Measurements from ENCODE around the gene DLX2. TPM values are rescaled to one million over a fixed set of nuclear protein-coding genes. Genes with fewer than 3 reads are reported as not detected.

DLX2 gene
- 0.20 TPM in 1 of 2 replicates, not detected in the other for total RNA-seq

DNA sequence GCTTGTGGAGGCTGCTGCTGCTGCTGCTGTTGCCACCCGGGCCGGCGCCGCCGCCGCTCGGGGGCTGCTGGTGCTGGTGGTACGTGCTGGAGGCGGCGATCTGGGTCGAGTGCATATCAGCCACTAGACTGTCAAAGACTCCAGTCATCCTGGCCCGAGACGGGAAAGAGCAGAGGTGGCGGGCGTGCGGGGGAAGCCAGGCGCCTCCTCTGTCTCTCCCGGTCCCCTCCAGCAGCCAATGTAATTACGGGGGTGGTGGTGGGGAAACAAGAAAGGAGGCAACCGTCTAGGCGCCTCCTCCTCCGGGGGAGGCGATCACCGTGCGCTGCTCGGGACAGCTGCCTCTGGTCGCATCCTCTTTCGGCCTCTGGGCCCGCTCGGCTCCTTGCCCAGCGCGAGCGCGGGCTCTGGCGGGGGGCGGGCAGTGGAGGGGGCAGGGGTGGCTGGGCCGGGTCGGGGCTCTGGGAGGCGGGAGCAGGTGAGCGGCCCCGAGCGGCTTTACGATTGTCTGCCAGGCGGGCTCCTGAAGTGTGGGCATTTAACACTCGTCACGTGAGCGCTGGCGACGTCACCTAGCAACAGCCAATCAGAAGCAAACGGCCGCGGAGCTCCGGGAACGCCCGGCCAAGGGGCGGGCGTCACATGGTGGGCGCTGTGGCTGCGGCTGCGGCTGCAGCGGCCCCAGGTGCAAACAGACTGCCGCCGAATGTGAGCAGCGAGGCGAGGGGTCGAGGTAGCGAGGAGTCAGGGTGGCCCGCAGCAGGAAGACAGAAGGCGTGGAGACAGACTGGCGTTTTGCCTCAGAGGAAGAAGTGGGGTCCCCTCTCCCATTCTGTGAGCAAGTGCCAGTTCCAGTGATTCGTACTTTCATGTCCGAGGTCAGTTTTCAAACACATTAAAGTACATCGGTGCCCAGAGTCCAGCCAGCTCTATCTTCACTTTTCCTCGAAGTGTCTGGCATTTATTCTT is at the start of gene DLX2:
Gene DLX2, minus strand, starts transcription at position 510 of the 969 bp plus-strand sequence. Its CDS starts 362 bp downstream, at position 148.

DNA sequence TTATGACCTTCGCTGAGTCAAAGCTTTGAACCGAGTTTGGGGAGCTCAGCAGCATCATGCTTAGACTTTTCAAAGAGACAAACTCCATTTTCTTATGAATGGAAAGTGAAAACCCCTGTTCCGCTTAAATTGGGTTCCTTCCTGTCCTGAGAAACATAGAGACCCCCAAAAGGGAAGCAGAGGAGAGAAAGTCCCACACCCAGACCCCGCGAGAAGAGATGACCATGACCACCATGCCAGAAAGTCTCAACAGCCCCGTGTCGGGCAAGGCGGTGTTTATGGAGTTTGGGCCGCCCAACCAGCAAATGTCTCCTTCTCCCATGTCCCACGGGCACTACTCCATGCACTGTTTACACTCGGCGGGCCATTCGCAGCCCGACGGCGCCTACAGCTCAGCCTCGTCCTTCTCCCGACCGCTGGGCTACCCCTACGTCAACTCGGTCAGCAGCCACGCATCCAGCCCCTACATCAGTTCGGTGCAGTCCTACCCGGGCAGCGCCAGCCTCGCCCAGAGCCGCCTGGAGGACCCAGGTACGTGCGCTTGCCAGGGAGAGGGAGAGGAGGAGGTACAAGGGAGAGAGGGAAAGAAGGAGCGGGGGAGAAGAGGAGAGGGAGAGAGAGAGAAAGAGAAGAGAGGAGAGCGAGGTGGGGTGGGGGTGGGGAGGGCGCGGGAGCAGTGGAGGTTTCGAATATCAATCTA is 17.1 kb downstream of the DLX2 start, which contains the start of gene DLX1:
Gene DLX1, plus strand, starts transcription at position 48 of the 700 bp plus-strand sequence. Its CDS starts 171 bp downstream, at position 219.

Other genes with a start within 250 kb of the DLX2 start
- gene SLC25A12, start 208.7 kb downstream of the DLX2 start, total RNA-seq, result 22.4 and 24.6 TPM in 2 replicates
- gene HAT1, start 180.4 kb downstream of the DLX2 start, total RNA-seq, result 35.6 and 42.2 TPM in 2 replicates
- gene METAP1D, start 102.9 kb downstream of the DLX2 start, total RNA-seq, result 12.5 and 15.8 TPM in 2 replicates
- under 0.01 and 0.39 TPM in 2 replicates for gene DLX1, start 17.4 kb downstream of the DLX2 start, total RNA-seq

Data from subcutaneous preadipocyte (primary cell).